HepG2 (cell line): ENCODE measurements around the gene VPS50. TPM values are rescaled to one million over a fixed set of nuclear protein-coding genes. Genes with fewer than 3 reads are reported as not detected.
A peak's percentile ranks its signal among the peaks of the same experiment; 100 is the strongest.

Experiments used
- AGO1 ChIP-seq: fragments of 200-400 bp; formaldehyde crosslinking; IDR thresholded peaks from 2 replicates; pipeline ENCODE4 v1.6.1; 2017; ENCODE audit warnings: mild to moderate bottlenecking, low read depth, low read length, moderate library complexity; ENCODE audit not compliant: poor library complexity, severe bottlenecking
- FOXC1 ChIP-seq: sonication (generic); formaldehyde crosslinking; IDR thresholded peaks from 2 replicates; pipeline ENCODE4 v1.8.0; 2022; ENCODE audit warnings: mild to moderate bottlenecking, missing genetic modification reagents, borderline replicate concordance
- PHF21A ChIP-seq: sonication (generic); formaldehyde crosslinking; IDR thresholded peaks from 2 replicates; pipeline ENCODE4 v1.5.0; 2020; ENCODE audit warnings: mild to moderate bottlenecking, missing genetic modification reagents
- RAD21 ChIP-seq: fragments of 450-650 bp; formaldehyde crosslinking; IDR thresholded peaks from 2 replicates; pipeline ENCODE4 v1.5.0; 2020; ENCODE audit warnings: mild to moderate bottlenecking
- RBAK ChIP-seq: sonication (generic); formaldehyde crosslinking; IDR thresholded peaks from 2 replicates; pipeline ENCODE4 v1.5.1; 2020; ENCODE audit warnings: mild to moderate bottlenecking, missing genetic modification reagents
- REL ChIP-seq: sonication (generic); formaldehyde crosslinking; conservative IDR thresholded peaks from 2 replicates; pipeline ENCODE4 v1.8.0; 2022; ENCODE audit warnings: mild to moderate bottlenecking, missing genetic modification reagents, moderate library complexity
- SPEN ChIP-seq: sonication (generic); formaldehyde crosslinking; IDR thresholded peaks from 2 replicates; pipeline ENCODE4 v1.5.1; 2020; ENCODE audit warnings: low read depth, mild to moderate bottlenecking, missing genetic modification reagents
- ZFP36 ChIP-seq: fragments of 150-350 bp; IDR thresholded peaks from 2 replicates; pipeline ENCODE4 v1.6.1; 2018; ENCODE audit warnings: borderline replicate concordance, low read length, low read depth; ENCODE audit not compliant: partially characterized antibody
- ZNF282 ChIP-seq: fragments of 450-650 bp; IDR thresholded peaks from 2 replicates; pipeline ENCODE4 v1.6.1; 2018; ENCODE audit not compliant: partially characterized antibody
- ZNF296 ChIP-seq: sonication (generic); formaldehyde crosslinking; conservative IDR thresholded peaks from 2 replicates; pipeline ENCODE4 v1.5.0; 2020; ENCODE audit warnings: mild to moderate bottlenecking, missing genetic modification reagents
- ZNF44 ChIP-seq: sonication (generic); formaldehyde crosslinking; IDR thresholded peaks from 2 replicates; pipeline ENCODE4 v1.5.1; 2020; ENCODE audit warnings: mild to moderate bottlenecking, missing genetic modification reagents
- ZNF737 ChIP-seq: sonication (generic); formaldehyde crosslinking; IDR thresholded peaks from 2 replicates; pipeline ENCODE4 v1.5.0; 2020; ENCODE audit warnings: missing genetic modification reagents, mild to moderate bottlenecking, borderline replicate concordance
- polyA plus RNA-seq, 8 experiments: library from polyadenylated mRNA; depleted of rRNA in 3 of 8; stranded (reverse) in 7 of 8; unstranded in 1 of 8; fragments of >200 nt; fragmentation: Illumina TruSeq in 4 of 8; extraction: Trizol in 4 of 8; gene quantifications; 2 replicates each; pipeline versions ENCODE4 v1.2.1 to v1.2.3, GENCODE V29; 2011 to 2016; ENCODE audit warnings: low read depth in 4 of 8, missing spikeins in 1 of 8, mixed read lengths in 1 of 8; ENCODE audit not compliant: insufficient read depth in 1 of 8
- total RNA-seq, 5 experiments: library from RNA; depleted of rRNA; stranded (reverse); fragments of >200 nt; fragmentation: Illumina TruSeq; extraction: Trizol; gene quantifications; 2 replicates each; pipeline ENCODE4 v1.2.3, GENCODE V29; 2016; ENCODE audit warnings: low read depth in 1 of 5
- TF ChIP-seq, protein P1 (sequence below): sonication (generic); formaldehyde crosslinking; IDR thresholded peaks from one replicate; pipeline ENCODE4 v1.5.1; 2020; ENCODE audit warnings: mild to moderate bottlenecking, missing genetic modification reagents; ENCODE audit errors: not compliant biosample characterization
- TF ChIP-seq, protein P2 (sequence below): sonication (generic); formaldehyde crosslinking; conservative IDR thresholded peaks from 2 replicates; pipeline ENCODE4 v1.4.0; 2020; ENCODE audit warnings: missing genetic modification reagents
- TF ChIP-seq, protein P3 (sequence below): fragments of 450-650 bp; IDR thresholded peaks from 2 replicates; pipeline ENCODE4 v1.6.1; 2017; ENCODE audit warnings: mild to moderate bottlenecking

The VPS50 gene
- total and polyA plus RNA-seq, 2 of the 13 experiments (the other 11 are each of a cell fraction or from before 2014, with no cell fraction given), result 10.3 to 20.4 TPM

DNA sequence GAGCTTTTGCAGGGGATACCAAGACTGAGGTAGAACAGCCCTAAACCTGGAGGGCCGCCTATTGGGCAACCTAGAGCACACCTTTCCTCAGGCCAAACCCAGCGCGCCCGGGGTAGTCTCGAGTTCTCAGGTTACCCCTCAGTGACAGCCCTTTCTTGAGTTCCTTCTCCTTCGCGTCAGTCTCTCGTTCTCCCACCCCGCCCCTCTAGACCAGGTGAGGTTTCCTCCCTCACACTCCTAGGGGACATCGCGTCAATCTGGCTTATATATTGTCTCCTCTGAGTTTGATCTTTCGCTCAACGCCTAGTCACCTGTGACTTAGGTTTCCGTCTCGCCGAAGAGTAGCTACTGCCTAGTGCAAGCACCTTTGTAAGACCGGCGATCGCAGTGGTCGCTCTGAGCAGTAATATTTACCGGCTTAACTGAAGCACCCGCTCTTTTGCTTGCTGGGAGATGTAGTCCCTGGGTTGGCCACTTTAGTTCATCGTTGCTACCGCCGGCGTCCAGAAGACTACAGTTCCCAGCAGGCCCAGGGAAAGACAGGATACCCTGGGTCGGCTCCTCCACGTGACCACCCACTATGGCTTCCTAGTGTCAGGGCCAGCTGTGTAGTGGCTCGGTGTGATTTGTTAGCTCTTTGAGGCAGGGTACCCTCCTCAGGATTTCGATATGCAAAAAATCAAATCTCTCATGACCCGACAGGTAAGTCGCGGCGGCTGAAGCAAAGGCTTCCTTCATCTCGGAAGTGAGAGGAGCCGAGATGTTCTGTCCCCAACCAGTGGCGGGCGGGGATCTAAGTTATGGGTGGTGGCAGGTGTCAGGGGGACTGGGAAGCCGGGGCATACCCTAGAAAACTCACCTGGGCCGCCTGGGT, at the start of gene VPS50 (continued):
- TF ChIP-seq, protein P1, sequence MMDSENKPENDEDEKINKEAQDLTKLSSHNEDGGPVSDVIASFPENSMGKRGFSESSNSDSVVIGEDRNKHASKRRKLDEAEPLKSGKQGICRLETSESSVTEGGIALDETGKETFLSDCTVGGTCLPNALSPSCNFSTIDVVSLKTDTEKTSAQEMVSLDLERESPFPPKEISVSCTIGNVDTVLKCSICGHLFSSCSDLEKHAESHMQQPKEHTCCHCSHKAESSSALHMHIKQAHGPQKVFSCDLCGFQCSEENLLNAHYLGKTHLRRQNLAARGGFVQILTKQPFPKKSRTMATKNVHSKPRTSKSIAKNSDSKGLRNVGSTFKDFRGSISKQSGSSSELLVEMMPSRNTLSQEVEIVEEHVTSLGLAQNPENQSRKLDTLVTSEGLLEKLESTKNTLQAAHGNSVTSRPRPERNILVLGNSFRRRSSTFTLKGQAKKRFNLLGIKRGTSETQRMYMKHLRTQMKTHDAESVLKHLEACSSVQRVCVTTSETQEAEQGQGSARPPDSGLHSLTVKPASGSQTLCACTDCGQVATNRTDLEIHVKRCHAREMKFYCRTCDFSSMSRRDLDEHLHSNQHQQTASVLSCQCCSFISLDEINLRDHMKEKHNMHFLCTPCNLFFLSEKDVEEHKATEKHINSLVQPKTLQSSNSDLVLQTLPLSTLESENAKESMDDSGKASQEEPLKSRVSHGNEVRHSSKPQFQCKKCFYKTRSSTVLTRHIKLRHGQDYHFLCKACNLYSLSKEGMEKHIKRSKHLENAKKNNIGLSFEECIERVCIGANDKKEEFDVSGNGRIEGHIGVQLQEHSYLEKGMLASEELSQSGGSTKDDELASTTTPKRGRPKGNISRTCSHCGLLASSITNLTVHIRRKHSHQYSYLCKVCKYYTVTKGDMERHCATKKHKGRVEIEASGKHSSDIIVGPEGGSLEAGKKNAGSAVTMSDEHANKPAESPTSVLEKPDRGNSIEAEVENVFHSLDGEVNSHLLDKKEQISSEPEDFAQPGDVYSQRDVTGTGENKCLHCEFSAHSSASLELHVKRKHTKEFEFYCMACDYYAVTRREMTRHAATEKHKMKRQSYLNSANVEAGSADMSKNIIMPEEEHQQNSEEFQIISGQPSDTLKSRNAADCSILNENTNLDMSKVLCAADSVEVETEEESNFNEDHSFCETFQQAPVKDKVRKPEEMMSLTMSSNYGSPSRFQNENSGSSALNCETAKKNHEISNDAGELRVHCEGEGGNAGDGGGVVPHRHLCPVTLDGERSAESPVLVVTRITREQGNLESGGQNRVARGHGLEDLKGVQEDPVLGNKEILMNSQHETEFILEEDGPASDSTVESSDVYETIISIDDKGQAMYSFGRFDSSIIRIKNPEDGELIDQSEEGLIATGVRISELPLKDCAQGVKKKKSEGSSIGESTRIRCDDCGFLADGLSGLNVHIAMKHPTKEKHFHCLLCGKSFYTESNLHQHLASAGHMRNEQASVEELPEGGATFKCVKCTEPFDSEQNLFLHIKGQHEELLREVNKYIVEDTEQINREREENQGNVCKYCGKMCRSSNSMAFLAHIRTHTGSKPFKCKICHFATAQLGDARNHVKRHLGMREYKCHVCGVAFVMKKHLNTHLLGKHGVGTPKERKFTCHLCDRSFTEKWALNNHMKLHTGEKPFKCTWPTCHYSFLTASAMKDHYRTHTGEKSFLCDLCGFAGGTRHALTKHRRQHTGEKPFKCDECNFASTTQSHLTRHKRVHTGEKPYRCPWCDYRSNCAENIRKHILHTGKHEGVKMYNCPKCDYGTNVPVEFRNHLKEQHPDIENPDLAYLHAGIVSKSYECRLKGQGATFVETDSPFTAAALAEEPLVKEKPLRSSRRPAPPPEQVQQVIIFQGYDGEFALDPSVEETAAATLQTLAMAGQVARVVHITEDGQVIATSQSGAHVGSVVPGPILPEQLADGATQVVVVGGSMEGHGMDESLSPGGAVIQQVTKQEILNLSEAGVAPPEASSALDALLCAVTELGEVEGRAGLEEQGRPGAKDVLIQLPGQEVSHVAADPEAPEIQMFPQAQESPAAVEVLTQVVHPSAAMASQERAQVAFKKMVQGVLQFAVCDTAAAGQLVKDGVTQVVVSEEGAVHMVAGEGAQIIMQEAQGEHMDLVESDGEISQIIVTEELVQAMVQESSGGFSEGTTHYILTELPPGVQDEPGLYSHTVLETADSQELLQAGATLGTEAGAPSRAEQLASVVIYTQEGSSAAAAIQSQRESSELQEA (CRISPR knock-in tag), result no peak
- TF ChIP-seq SPEN (0 out of 2 replicates have a peak, but pooled peaks have one; percentile 35), RBAK (CRISPR knock-in tag) (no peak), ZNF737 (CRISPR knock-in tag) (no peak; the same call in 1 of the 2 replicates), ZNF44 (no peak), RAD21 (CRISPR knock-in tag) (no peak), FOXC1 (CRISPR knock-in tag) (peak; percentile 56; the same call in 1 of the 2 replicates), PHF21A (CRISPR knock-in tag) (peak; percentile 82; the same call in 1 of the 2 replicates), ZNF296 (no peak), ZNF282 (no peak), REL (CRISPR knock-in tag) (no peak), ZFP36 (no peak), AGO1 (no peak)
- TF ChIP-seq, protein P2, sequence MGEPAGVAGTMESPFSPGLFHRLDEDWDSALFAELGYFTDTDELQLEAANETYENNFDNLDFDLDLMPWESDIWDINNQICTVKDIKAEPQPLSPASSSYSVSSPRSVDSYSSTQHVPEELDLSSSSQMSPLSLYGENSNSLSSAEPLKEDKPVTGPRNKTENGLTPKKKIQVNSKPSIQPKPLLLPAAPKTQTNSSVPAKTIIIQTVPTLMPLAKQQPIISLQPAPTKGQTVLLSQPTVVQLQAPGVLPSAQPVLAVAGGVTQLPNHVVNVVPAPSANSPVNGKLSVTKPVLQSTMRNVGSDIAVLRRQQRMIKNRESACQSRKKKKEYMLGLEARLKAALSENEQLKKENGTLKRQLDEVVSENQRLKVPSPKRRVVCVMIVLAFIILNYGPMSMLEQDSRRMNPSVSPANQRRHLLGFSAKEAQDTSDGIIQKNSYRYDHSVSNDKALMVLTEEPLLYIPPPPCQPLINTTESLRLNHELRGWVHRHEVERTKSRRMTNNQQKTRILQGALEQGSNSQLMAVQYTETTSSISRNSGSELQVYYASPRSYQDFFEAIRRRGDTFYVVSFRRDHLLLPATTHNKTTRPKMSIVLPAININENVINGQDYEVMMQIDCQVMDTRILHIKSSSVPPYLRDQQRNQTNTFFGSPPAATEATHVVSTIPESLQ (CRISPR knock-in tag), result no peak
- TF ChIP-seq, protein P3, sequence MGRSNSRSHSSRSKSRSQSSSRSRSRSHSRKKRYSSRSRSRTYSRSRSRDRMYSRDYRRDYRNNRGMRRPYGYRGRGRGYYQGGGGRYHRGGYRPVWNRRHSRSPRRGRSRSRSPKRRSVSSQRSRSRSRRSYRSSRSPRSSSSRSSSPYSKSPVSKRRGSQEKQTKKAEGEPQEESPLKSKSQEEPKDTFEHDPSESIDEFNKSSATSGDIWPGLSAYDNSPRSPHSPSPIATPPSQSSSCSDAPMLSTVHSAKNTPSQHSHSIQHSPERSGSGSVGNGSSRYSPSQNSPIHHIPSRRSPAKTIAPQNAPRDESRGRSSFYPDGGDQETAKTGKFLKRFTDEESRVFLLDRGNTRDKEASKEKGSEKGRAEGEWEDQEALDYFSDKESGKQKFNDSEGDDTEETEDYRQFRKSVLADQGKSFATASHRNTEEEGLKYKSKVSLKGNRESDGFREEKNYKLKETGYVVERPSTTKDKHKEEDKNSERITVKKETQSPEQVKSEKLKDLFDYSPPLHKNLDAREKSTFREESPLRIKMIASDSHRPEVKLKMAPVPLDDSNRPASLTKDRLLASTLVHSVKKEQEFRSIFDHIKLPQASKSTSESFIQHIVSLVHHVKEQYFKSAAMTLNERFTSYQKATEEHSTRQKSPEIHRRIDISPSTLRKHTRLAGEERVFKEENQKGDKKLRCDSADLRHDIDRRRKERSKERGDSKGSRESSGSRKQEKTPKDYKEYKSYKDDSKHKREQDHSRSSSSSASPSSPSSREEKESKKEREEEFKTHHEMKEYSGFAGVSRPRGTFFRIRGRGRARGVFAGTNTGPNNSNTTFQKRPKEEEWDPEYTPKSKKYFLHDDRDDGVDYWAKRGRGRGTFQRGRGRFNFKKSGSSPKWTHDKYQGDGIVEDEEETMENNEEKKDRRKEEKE, result no peak
